HG03196 (cell line): ENCODE data around the gene CHST11.
"Not testable (repeated sequence)": the region's sequence is repeated elsewhere in the genome, so short reads cannot be mapped to it uniquely, and the experiment has no call there.

Source experiments
- ATAC-seq: cut with Tn5 transposase; IDR thresholded peaks from one replicate; pipeline ENCODE4 v1.9.1; 2021; ENCODE audit not compliant: unreplicated experiment

CHST11 gene

GRCh38 chr12:104785886-104786285, 329.1 kb downstream of the CHST11 start:
- ATAC-seq, result no peak

GRCh38 chr12:104786352-104786751, 329.6 kb downstream of the CHST11 start:
- no peak for ATAC-seq

GRCh38 chr12:104788840-104789271, 332.1 kb downstream of the CHST11 start:
- ATAC-seq, result no peak

GRCh38 chr12:104790296-104791125, 333.8 kb downstream of the CHST11 start:
- ATAC-seq, result no peak

- ATAC-seq, result no peak
These were observed 335.8 kb downstream of the CHST11 start for GRCh38 chr12:104792570-104792969.

- ATAC-seq, result no peak
These were observed 336.5 kb downstream of the CHST11 start for GRCh38 chr12:104793285-104793684.

GRCh38 chr12:104793968-104794367, 337.2 kb downstream of the CHST11 start:
- ATAC-seq, result no peak

GRCh38 chr12:104796475-104796862, 339.7 kb downstream of the CHST11 start:
- ATAC-seq, result no peak

GRCh38 chr12:104799458-104799857, 342.7 kb downstream of the CHST11 start:
- no peak for ATAC-seq

- ATAC-seq, result no peak
These were observed 344.3 kb downstream of the CHST11 start for GRCh38 chr12:104801005-104801404.

GRCh38 chr12:104801427-104801826, 344.7 kb downstream of the CHST11 start:
- no peak for ATAC-seq

GRCh38 chr12:104802208-104802607, 345.5 kb downstream of the CHST11 start:
- no peak for ATAC-seq

- ATAC-seq, result no peak
These were observed 348.4 kb downstream of the CHST11 start for GRCh38 chr12:104805186-104805585.

- not testable (repeated sequence) for ATAC-seq
These were observed 349.4 kb downstream of the CHST11 start for GRCh38 chr12:104806194-104806593.

GRCh38 chr12:104809251-104809650, 352.5 kb downstream of the CHST11 start:
- ATAC-seq, result no peak

- no peak for ATAC-seq
These were observed 353.1 kb downstream of the CHST11 start for GRCh38 chr12:104809706-104810385.
